HEK293T (cell line): Measurements from ENCODE around the gene CLCNKA.
"Not testable (repeated sequence)": the region's sequence is repeated elsewhere in the genome, so short reads cannot be mapped to it uniquely, and the experiment has no call there.

Experiments used
- CTCF ChIA-PET: fragments of 350-600 bp; formaldehyde crosslinking; extraction: SDS; loops from one replicate; lab custom pipeline; 2021; ENCODE audit warnings: antibody characterized with exemption, inconsistent platforms; lab: Yijun Ruan, JAX
- POLR2A ChIA-PET: fragments of 350-600 bp; formaldehyde crosslinking; extraction: SDS; loops from one replicate; lab custom pipeline; 2020; ENCODE audit warnings: antibody characterized with exemption, inconsistent platforms; lab: Yijun Ruan, JAX
- DNase-seq: peaks from one replicate; pipeline ENCODE4 v3.0.0; 2012; ENCODE audit warnings: mixed read lengths; ENCODE audit errors: extremely low spot score
- ARNT ChIP-seq: fragments of 450-650 bp; IDR thresholded peaks from 2 replicates; pipeline ENCODE4 v1.6.1; 2017; ENCODE audit warnings: mild to moderate bottlenecking
- BHLHE40 ChIP-seq: fragments of 450-650 bp; IDR thresholded peaks from 2 replicates; pipeline ENCODE4 v1.6.1; 2016; ENCODE audit warnings: mild to moderate bottlenecking, moderate library complexity, borderline replicate concordance
- CTBP1 ChIP-seq: fragments of 450-650 bp; IDR thresholded peaks from 2 replicates; pipeline ENCODE4 v1.6.1; 2016; ENCODE audit warnings: borderline replicate concordance
- ELF4 ChIP-seq: fragments of 450-650 bp; IDR thresholded peaks from 2 replicates; pipeline ENCODE4 v1.6.1; 2017; ENCODE audit warnings: antibody characterized with exemption
- FOXA1 ChIP-seq: fragments of 450-650 bp; IDR thresholded peaks from 2 replicates; pipeline ENCODE4 v1.6.1; 2016; ENCODE audit warnings: mild to moderate bottlenecking
- FOXK2 ChIP-seq: fragments of 450-650 bp; IDR thresholded peaks from 2 replicates; pipeline ENCODE4 v1.6.1; 2016; ENCODE audit warnings: mild to moderate bottlenecking
- FOXM1 ChIP-seq: fragments of 450-650 bp; IDR thresholded peaks from 2 replicates; pipeline ENCODE4 v1.6.1; 2017; ENCODE audit warnings: mild to moderate bottlenecking, borderline replicate concordance
- HDGF ChIP-seq: fragments of 450-650 bp; IDR thresholded peaks from 2 replicates; pipeline ENCODE4 v1.6.1; 2017; ENCODE audit warnings: antibody characterized with exemption, borderline replicate concordance
- L3MBTL2 ChIP-seq: fragments of 450-650 bp; conservative IDR thresholded peaks from 2 replicates; pipeline ENCODE4 v1.6.1; 2016; ENCODE audit warnings: mild to moderate bottlenecking
- LEF1 ChIP-seq: fragments of 450-650 bp; IDR thresholded peaks from 2 replicates; pipeline ENCODE4 v1.6.1; 2017; ENCODE audit warnings: mild to moderate bottlenecking, borderline replicate concordance
- NFRKB ChIP-seq: fragments of 450-650 bp; IDR thresholded peaks from 2 replicates; pipeline ENCODE4 v1.6.1; 2016; ENCODE audit warnings: mild to moderate bottlenecking, moderate library complexity
- SP1 ChIP-seq: fragments of 450-650 bp; IDR thresholded peaks from 2 replicates; pipeline ENCODE4 v1.6.1; 2017
- SUZ12 ChIP-seq: fragments of 450-650 bp; IDR thresholded peaks from 2 replicates; pipeline ENCODE4 v1.6.1; 2016; ENCODE audit warnings: mild to moderate bottlenecking
- TARDBP ChIP-seq: fragments of 450-650 bp; IDR thresholded peaks from 2 replicates; pipeline ENCODE4 v1.6.1; 2016
- ZNF384 ChIP-seq: fragments of 450-650 bp; IDR thresholded peaks from 2 replicates; pipeline ENCODE4 v1.6.1; 2016
- TF ChIP-seq, protein P1 (sequence below): fragments of 450-650 bp; IDR thresholded peaks from 2 replicates; pipeline ENCODE4 v1.6.1; 2016

The CLCNKA gene

DNA sequence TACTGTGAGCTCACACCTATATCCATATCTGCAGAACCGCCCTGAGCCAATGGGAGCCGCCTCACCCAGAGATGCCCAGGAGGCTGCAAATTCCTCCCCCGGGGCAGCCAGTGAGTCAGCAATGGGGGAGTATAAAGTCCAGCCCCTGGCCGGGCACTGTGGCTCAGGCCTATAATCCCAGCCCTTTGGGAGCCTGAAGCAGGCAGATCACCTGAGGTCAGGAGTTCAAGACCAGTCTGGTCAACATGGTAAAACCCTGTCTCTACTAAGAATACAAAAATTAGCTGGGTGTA, 16.7 kb downstream of the CLCNKA start:
- CTCF ChIA-PET, result interaction anchor here (1.1 kb wide), 1 partner anchor 19 kb away, joined by 4 read pairs; no protein-coding TSS in a partner anchor
- POLR2A ChIA-PET, result no interaction called here
- TF ChIP-seq TARDBP (no peak), NFRKB (no peak), FOXM1 (no peak), LEF1 (no peak)
- TF ChIP-seq, protein P1, sequence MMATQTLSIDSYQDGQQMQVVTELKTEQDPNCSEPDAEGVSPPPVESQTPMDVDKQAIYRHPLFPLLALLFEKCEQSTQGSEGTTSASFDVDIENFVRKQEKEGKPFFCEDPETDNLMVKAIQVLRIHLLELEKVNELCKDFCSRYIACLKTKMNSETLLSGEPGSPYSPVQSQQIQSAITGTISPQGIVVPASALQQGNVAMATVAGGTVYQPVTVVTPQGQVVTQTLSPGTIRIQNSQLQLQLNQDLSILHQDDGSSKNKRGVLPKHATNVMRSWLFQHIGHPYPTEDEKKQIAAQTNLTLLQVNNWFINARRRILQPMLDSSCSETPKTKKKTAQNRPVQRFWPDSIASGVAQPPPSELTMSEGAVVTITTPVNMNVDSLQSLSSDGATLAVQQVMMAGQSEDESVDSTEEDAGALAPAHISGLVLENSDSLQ, result no peak
- no peak for DNase-seq

DNA sequence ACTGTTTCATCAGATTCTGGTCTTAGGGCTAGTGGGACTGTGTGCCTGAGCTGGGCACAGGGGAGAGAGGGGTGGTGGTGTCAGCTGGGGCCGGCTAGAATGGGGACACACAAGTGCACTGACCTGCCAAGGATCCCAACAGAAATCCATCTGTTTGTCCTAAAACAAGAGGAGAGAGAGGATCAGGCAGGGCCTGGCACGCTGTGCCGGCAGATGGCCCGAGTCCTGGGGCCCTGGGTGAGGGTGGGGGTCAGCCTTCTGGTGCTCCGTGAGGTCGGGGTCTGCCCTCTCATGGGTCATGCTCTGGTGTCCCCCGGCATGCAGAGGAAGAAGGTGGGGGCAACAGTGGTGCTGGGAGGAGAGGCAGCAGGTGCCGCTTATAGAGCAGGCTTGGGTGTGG, 18.0 kb downstream of the CLCNKA start:
- CTCF ChIA-PET, POLR2A ChIA-PET, DNase-seq: not testable (repeated sequence)

DNA sequence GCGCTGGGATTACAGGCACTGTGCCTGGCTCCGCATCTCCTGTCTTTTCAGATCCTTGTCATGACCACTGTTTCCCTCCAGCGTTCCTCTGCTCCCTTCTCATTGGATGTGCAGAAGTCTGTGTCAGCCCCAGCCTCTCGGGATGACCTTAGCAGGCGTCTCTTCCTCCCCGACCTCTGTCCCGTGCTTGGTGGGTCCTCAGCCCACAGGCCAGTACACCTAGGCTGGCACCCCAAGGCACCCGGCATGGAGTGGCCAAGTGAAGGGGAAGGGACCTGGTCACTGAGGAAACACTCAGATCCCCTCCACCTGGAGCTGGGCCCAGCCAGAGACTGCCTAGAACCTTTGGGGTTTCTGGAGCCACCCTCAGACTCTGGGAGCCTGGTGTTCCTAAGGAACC, 19.4 kb downstream of the CLCNKA start:
- ChIA-PET CTCF (no interaction called here), POLR2A (no interaction called here)
- DNase-seq, result no peak
- TF ChIP-seq LEF1 (no peak), NFRKB (no peak), TARDBP (no peak), HDGF (no peak)

DNA sequence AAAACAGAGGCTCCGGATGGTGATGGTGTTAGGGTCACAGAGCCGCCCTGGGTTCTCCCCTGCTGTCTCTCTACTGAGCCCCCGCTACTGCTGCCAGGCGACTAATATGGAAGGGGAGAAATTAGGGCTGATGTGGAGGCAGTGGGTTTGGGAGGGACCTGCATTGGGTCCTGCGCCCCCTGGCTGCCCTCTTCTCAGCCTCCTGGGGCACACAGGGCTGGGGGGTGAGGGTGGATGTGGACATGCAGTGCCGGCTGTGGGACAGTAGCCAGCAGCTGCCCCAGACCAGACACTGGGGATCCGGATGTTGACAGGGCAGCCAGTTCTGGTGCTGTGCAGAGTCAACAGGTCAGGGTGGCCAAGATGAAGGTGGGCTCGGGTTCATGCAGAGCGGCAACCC, 20.3 kb downstream of the CLCNKA start:
- ChIA-PET CTCF (no interaction called here), POLR2A (no interaction called here)
- no peak for DNase-seq
- no peak for TF ChIP-seq LEF1
- TF ChIP-seq FOXK2, result no peak
- TF ChIP-seq SP1, result no peak
- TF ChIP-seq, protein P1, result no peak
- no peak for TF ChIP-seq HDGF
- TF ChIP-seq FOXM1, result no peak
- TF ChIP-seq ARNT, result no peak
- TF ChIP-seq BHLHE40, result no peak
- no peak for TF ChIP-seq TARDBP
- no peak for TF ChIP-seq L3MBTL2
- TF ChIP-seq SUZ12, result no peak
- no peak for TF ChIP-seq NFRKB
- no peak for TF ChIP-seq FOXA1
- no peak for TF ChIP-seq ZNF384
- no peak for TF ChIP-seq CTBP1
- TF ChIP-seq ELF4, result no peak

DNA sequence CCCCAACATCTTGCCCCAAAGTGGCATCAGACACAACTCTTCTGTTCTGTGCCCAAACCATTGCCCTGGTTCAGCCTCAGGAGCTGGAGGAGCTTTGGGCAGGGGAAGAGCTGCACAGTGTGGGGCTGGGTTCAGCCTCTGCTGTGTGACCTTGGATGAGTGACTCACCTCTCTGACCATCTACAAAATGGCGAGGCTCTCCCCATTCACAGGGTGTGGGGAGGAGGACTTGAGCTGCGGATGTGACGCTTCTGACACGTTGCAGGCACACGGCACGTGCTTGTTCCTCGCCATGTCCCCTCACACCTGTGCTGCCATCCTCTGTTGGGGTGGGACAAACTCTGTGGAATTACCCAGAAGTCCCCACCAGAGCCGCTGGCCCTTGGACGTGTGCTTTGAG, 20.8 kb downstream of the CLCNKA start:
- CTCF ChIA-PET, POLR2A ChIA-PET, DNase-seq: not testable (repeated sequence)

DNA sequence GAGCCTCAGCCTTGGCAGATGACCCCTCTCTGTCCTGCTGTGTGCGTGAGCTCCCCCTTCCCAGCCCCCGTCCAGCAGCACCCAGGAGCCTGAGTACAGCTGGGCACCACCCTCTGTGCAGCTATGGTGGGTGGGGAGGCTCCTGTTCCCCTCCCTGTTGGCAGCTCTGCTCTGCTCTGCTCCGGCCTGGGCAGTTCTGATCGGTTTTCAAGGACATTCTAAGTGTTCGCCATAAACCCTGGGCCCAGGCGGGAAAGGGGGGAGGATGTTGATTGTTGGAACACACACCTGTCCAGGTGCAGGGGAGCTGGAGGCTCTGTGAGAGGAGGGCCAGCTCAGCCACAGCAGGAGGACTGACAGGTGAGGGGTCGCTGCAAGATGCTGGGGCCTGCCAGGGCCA, 21.7 kb downstream of the CLCNKA start, which contains the start of gene CLCNKB:
CLCNKB (plus strand) TSS at position 262 of the 400 bp plus-strand sequence. CDS start 711 bp downstream, outside the sequence.
- ChIA-PET CTCF (no interaction called here), POLR2A (no interaction called here)
- TF ChIP-seq, protein P1, result no peak
- TF ChIP-seq CTBP1 (no peak), NFRKB (no peak), FOXM1 (no peak), TARDBP (no peak), FOXK2 (no peak), BHLHE40 (no peak), SP1 (no peak), ARNT (no peak), ELF4 (no peak), ZNF384 (no peak), L3MBTL2 (no peak), SUZ12 (no peak), HDGF (no peak), LEF1 (no peak), FOXA1 (no peak)
- no peak for DNase-seq

DNA sequence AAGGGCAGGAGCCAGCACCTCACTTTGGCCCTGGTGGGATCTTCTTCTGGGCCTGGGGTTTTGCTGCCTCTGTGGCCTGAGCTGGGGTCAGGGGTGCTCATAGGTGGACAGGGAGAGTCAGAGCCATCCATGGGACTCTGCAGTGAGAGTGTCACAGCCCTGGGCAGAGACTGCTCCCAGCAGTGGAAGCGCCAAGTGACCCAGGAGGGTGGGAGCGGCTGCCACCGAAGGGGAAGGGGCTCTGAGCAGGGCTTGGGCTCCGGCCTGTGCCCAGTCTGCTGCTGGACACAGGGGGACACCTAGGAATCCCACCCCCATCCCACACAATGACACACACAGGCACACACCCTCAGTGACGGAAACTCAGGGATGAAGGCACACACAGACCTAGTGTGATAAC, 22.1 kb downstream of the CLCNKA start:
- DNase-seq, result no peak
- ChIA-PET POLR2A (no interaction called here), CTCF (interaction anchor here (0.6 to 0.8 kb wide), 2 partner anchors 12 to 36 kb away, joined by 3 read pairs; no protein-coding TSS in a partner anchor)
- TF ChIP-seq L3MBTL2 (no peak), ZNF384 (no peak), SUZ12 (no peak), FOXA1 (no peak), ELF4 (no peak), HDGF (no peak), FOXK2 (no peak), NFRKB (no peak), SP1 (no peak), ARNT (no peak), BHLHE40 (no peak), LEF1 (no peak), TARDBP (no peak), FOXM1 (no peak), CTBP1 (no peak)
- TF ChIP-seq, protein P1, result no peak
